ENCODE data around the gene LSM3. TPM values are rescaled to one million over a fixed set of nuclear protein-coding genes. Genes with fewer than 3 reads are reported as not detected.

Gene LSM3
- total RNA-seq, 1 donor from 2014 or later, result 8.8 TPM

GRCh38 chr3:14152233-14152962 is 26.2 kb upstream of the LSM3 start:
- intact Hi-C loops (cut with DNase I), result no loop called here
- Histone ChIP-seq H3K36me3 (peaks cover 72% of the 10 kb centered on the region), H3K4me3 (no peak overlapping the region), H3K4me1 (no peaks in the 10 kb centered on the region), H3K27me3 (no peaks in the 10 kb centered on the region), H3K27ac (no peak overlapping the region), H3K9me3 (no peaks in the 10 kb centered on the region)
- no peak for TF ChIP-seq CTCF (IDR thresholded peaks at IDR 0.05)
- ATAC-seq, result no peak
- DNase-seq, result no peak

- DNase-seq, result no peak
- Histone ChIP-seq H3K9me3 (no peaks in the 10 kb centered on the region), H3K4me3 (no peak overlapping the region), H3K36me3 (peaks cover 72% of the 10 kb centered on the region), H3K27me3 (no peaks in the 10 kb centered on the region), H3K4me1 (no peaks in the 10 kb centered on the region), H3K27ac (no peak overlapping the region)
- TF ChIP-seq CTCF (IDR thresholded peaks at IDR 0.05), result no peak
- ATAC-seq, result no peak
- intact Hi-C loops (cut with DNase I), result no loop called here
Observed at GRCh38 chr3:14152963-14153355, 25.7 kb upstream of the LSM3 start.

- Histone ChIP-seq H3K9me3 (no peaks in the 10 kb centered on the region), H3K36me3 (peaks cover 72% of the 10 kb centered on the region), H3K4me1 (no peaks in the 10 kb centered on the region), H3K4me3 (no peak overlapping the region), H3K27me3 (no peaks in the 10 kb centered on the region), H3K27ac (no peak overlapping the region)
- TF ChIP-seq CTCF (IDR thresholded peaks at IDR 0.05), result no peak
- DNase-seq, result no peak
- ATAC-seq, result no peak
- intact Hi-C loops (cut with DNase I), result no loop called here
Observed at GRCh38 chr3:14153663-14154062, 25.0 kb upstream of the LSM3 start.

GRCh38 chr3:14154276-14154675 is 24.3 kb upstream of the LSM3 start:
- Histone ChIP-seq H3K9me3 (no peaks in the 10 kb centered on the region), H3K4me1 (no peaks in the 10 kb centered on the region), H3K4me3 (no peak overlapping the region), H3K27ac (no peak overlapping the region), H3K36me3 (peaks cover 77% of the 10 kb centered on the region), H3K27me3 (no peaks in the 10 kb centered on the region)
- DNase-seq, result no peak
- intact Hi-C loops (cut with DNase I), result no loop called here
- TF ChIP-seq CTCF (IDR thresholded peaks at IDR 0.05), result no peak
- ATAC-seq, result no peak

GRCh38 chr3:14154895-14155440 is 23.6 kb upstream of the LSM3 start:
- Histone ChIP-seq H3K4me3 (no peak overlapping the region), H3K36me3 (peaks cover 84% of the 10 kb centered on the region), H3K9me3 (no peaks in the 10 kb centered on the region), H3K4me1 (no peaks in the 10 kb centered on the region), H3K27me3 (no peaks in the 10 kb centered on the region), H3K27ac (no peak overlapping the region)
- DNase-seq (no peak), ATAC-seq (peak; percentile 68)
- intact Hi-C loops (cut with DNase I), result no loop called here
- no peak for TF ChIP-seq CTCF (IDR thresholded peaks at IDR 0.05)

Data from upper lobe of right lung (tissue), 1 donor.